A549 (cell line): ENCODE measurements around the gene ATXN7. TPM values are rescaled to one million over a fixed set of nuclear protein-coding genes. Genes with fewer than 3 reads are reported as not detected.

ENCODE experiments used
- ATAC-seq, 2 experiments: fragments of 200-7000 bp in 1 of 2; fragments of >200 bp in 1 of 2; cut with Nextera tagmentation in 1 of 2; cut with Tn5 transposase in 1 of 2; 3 replicates each; pipeline versions ENCODE4 v1.8.0 to v1.9.1; 2018 to 2020; ENCODE audit warnings: mild to moderate bottlenecking in 1 of 2, moderate library complexity in 1 of 2
- CTCF ChIA-PET: fragments of 300-600 bp; sonication (Branson Sonifier 250); formaldehyde crosslinking; extraction: SDS; loops from one replicate; lab custom pipeline; 2021; ENCODE audit warnings: antibody characterized with exemption, inconsistent platforms; lab: Yijun Ruan, JAX
- POLR2A ChIA-PET: fragments of 350-600 bp; formaldehyde crosslinking; extraction: SDS; loops from one replicate; lab custom pipeline; 2021; ENCODE audit warnings: antibody characterized with exemption, inconsistent platforms; lab: Yijun Ruan, JAX
- DNase-seq, 2 experiments: peaks; one replicate each; pipeline versions ENCODE4 v3.0.0 to v3.0.0-alpha.2; 2011 to 2016; ENCODE audit warnings: low read depth in 1 of 2, low spot score in 1 of 2
- FAIRE-seq: peaks from 2 replicates; lab custom pipeline; 2011; peaks lifted over from hg19 to GRCh38; lab: Jason Lieb, UNC
- H3K27ac ChIP-seq, 2 experiments: fragments of >200 bp; sonication (Bioruptor Twin); formaldehyde crosslinking; 3 replicates each; pipeline ENCODE4 v1.5.1; 2016 to 2017
- H3K4me1 ChIP-seq: fragments of >200 bp; sonication (Bioruptor Twin); formaldehyde crosslinking; 3 replicates; pipeline ENCODE4 v1.6.1; 2016
- H3K4me2 ChIP-seq: fragments of >200 bp; sonication (Bioruptor Twin); formaldehyde crosslinking; 3 replicates; pipeline ENCODE4 v1.6.1; 2016
- H3K4me3 ChIP-seq: fragments of >200 bp; sonication (Bioruptor Twin); formaldehyde crosslinking; 3 replicates; pipeline ENCODE4 v1.5.1; 2016
- H3K9me3 ChIP-seq: fragments of >200 bp; sonication (Bioruptor Twin); formaldehyde crosslinking; 3 replicates; pipeline ENCODE4 v1.6.1; 2016
- CBX2 ChIP-seq: fragments of 200-600 bp; sonication (generic); IDR thresholded peaks from 2 replicates; pipeline ENCODE4 v1.6.1; 2016; ENCODE audit warnings: low read depth, mild to moderate bottlenecking, borderline replicate concordance
- CBX8 ChIP-seq: fragments of 200-600 bp; sonication (generic); IDR thresholded peaks from 2 replicates; pipeline ENCODE4 v1.6.1; 2016
- CHD2 ChIP-seq: fragments of 150-350 bp; IDR thresholded peaks from 2 replicates; pipeline ENCODE4 v1.6.1; 2014; ENCODE audit warnings: low read length; ENCODE audit not compliant: partially characterized antibody
- EP300 ChIP-seq, 2 experiments: fragments of >200 bp; sonication (Bioruptor Twin); formaldehyde crosslinking; IDR thresholded peaks; 2 replicates in 1 of 2; 3 replicates in 1 of 2; pipeline ENCODE4 v1.6.1; 2016 to 2017
- FOSB ChIP-seq: fragments of 250-450 bp; sonication (Bioruptor Pico); IDR thresholded peaks from 2 replicates; pipeline ENCODE4 v1.5.0; 2020; ENCODE audit warnings: mild to moderate bottlenecking, moderate library complexity
- FOSL2 ChIP-seq, 2 experiments: fragments of 450-650 bp in 1 of 2; fragments of >200 bp in 1 of 2; sonication (Bioruptor Twin) in 1 of 2; formaldehyde crosslinking; IDR thresholded peaks; 2 replicates each; pipeline versions ENCODE4 v1.5.0 to v1.6.1; 2016 to 2020; ENCODE audit warnings: mild to moderate bottlenecking in 1 of 2, moderate library complexity in 1 of 2
- FOXS1 ChIP-seq: fragments of 250-450 bp; sonication (Bioruptor Pico); IDR thresholded peaks from 2 replicates; pipeline ENCODE4 v1.5.0; 2020; ENCODE audit warnings: mild to moderate bottlenecking, moderate library complexity
- HDAC2 ChIP-seq: fragments of 200-600 bp; sonication (generic); IDR thresholded peaks from 2 replicates; pipeline ENCODE4 v1.6.1; 2016
- HEYL ChIP-seq: fragments of 250-450 bp; sonication (Bioruptor Pico); IDR thresholded peaks from 2 replicates; pipeline ENCODE4 v1.8.0; 2021; ENCODE audit warnings: mild to moderate bottlenecking, moderate library complexity
- HOXA7 ChIP-seq: fragments of 250-450 bp; sonication (Bioruptor Pico); IDR thresholded peaks from 2 replicates; pipeline ENCODE4 v1.5.0; 2020; ENCODE audit warnings: mild to moderate bottlenecking, moderate library complexity
- MAZ ChIP-seq: fragments of 150-350 bp; IDR thresholded peaks from 2 replicates; pipeline ENCODE4 v1.6.1; 2014; ENCODE audit warnings: antibody characterized with exemption, low read depth, low read length, borderline replicate concordance
- NFE2L2 ChIP-seq: fragments of 150-350 bp; conservative IDR thresholded peaks from 2 replicates; pipeline ENCODE4 v1.6.1; 2014; ENCODE audit warnings: low read length
- NPAS2 ChIP-seq: fragments of 250-450 bp; sonication (Bioruptor Pico); IDR thresholded peaks from 2 replicates; pipeline ENCODE4 v1.8.0; 2022; ENCODE audit warnings: mild to moderate bottlenecking, moderate library complexity, borderline replicate concordance
- NR3C1 ChIP-seq: fragments of >200 bp; sonication (Bioruptor Twin); formaldehyde crosslinking; IDR thresholded peaks from 3 replicates; pipeline ENCODE4 v1.6.1; 2017
- PBX3 ChIP-seq: IDR thresholded peaks from 2 replicates; pipeline ENCODE4 v1.6.1; 2012
- PHF8 ChIP-seq: fragments of 200-600 bp; sonication (generic); IDR thresholded peaks from 2 replicates; pipeline ENCODE4 v1.6.1; 2016; ENCODE audit warnings: low read depth, mild to moderate bottlenecking, antibody characterized with exemption, moderate library complexity, borderline replicate concordance
- POLR2A ChIP-seq: IDR thresholded peaks from 2 replicates; pipeline ENCODE4 v1.6.1; 2012; ENCODE audit warnings: mild to moderate bottlenecking, low read length
- RAD21 ChIP-seq, 2 experiments: fragments of >200 bp in 1 of 2; sonication (Bioruptor Twin) in 1 of 2; formaldehyde crosslinking in 1 of 2; IDR thresholded peaks in 1 of 2; conservative IDR thresholded peaks in 1 of 2; 2 replicates in 1 of 2; 3 replicates in 1 of 2; pipeline ENCODE4 v1.6.1; 2012 to 2018; ENCODE audit warnings: inconsistent platforms in 1 of 2
- RCOR1 ChIP-seq: fragments of 150-350 bp; IDR thresholded peaks from 2 replicates; pipeline ENCODE4 v1.6.1; 2014; ENCODE audit warnings: antibody characterized with exemption, low read length, low read depth
- REST ChIP-seq: fragments of 200-600 bp; sonication (generic); IDR thresholded peaks from 2 replicates; pipeline ENCODE4 v1.6.1; 2016; ENCODE audit warnings: antibody characterized with exemption, mild to moderate bottlenecking, moderate library complexity
- SMC3 ChIP-seq: fragments of >200 bp; sonication (Bioruptor Twin); formaldehyde crosslinking; IDR thresholded peaks from 3 replicates; pipeline ENCODE4 v1.6.1; 2018; ENCODE audit warnings: inconsistent platforms
- TP53 ChIP-seq: fragments of 250-450 bp; sonication (Bioruptor Pico); IDR thresholded peaks from 2 replicates; pipeline ENCODE4 v1.5.0; 2021; ENCODE audit warnings: mild to moderate bottlenecking, moderate library complexity
- USF2 ChIP-seq: fragments of 450-650 bp; IDR thresholded peaks from 2 replicates; pipeline ENCODE4 v1.6.1; 2014; ENCODE audit warnings: antibody characterized with exemption
- ZFP36 ChIP-seq: fragments of 450-650 bp; IDR thresholded peaks from 2 replicates; pipeline ENCODE4 v1.6.1; 2014; ENCODE audit warnings: borderline replicate concordance; ENCODE audit not compliant: partially characterized antibody
- WGBS: methylation state at CpG from one replicate; pipeline ENCODE4 v1.1.6; 2017; ENCODE audit errors: missing lambda C conversion rate; 5-methylcytosine and 5-hydroxymethylcytosine counted together
- polyA plus RNA-seq, 4 experiments: library from polyadenylated mRNA; depleted of rRNA in 3 of 4; stranded (reverse); fragments of >200 nt; fragmentation: RNase III in 1 of 4; extraction: RNeasy Plus Mini Kit Qiagen cat#74134 plus additional on column Dnase treatment in 1 of 4; gene quantifications; 2 replicates in 3 of 4; 3 replicates in 1 of 4; pipeline ENCODE4 v1.2.3, GENCODE V29; 2011 to 2017
- TF ChIP-seq, protein P1 (sequence below): fragments of 250-450 bp; sonication (Bioruptor Pico); IDR thresholded peaks from 2 replicates; pipeline ENCODE4 v1.5.0; 2020; ENCODE audit warnings: low read depth, mild to moderate bottlenecking, moderate library complexity
- TF ChIP-seq, protein P2 (sequence below): fragments of 150-350 bp; IDR thresholded peaks from 2 replicates; pipeline ENCODE4 v1.6.1; 2014; ENCODE audit warnings: low read depth, mild to moderate bottlenecking, low read length
- TF ChIP-seq, protein P3 (sequence below): IDR thresholded peaks from 2 replicates; pipeline ENCODE4 v1.6.1; 2012

Gene ATXN7
- polyA plus RNA-seq, 2 of the 4 experiments (the other 2 are of a cell fraction): 5.4 to 7.3 TPM

- WGBS: 39% methylated on average over 5 of the region's 5 CpGs
- POLR2A ChIA-PET: interaction anchor here (0.6 kb wide), 1 partner anchor 428 kb away, joined by 3 read pairs; no protein-coding TSS in a partner anchor
- DNase-seq (peak in 1 of 2 experiments; percentile 35), FAIRE-seq (no peak), ATAC-seq (no peak)
- Histone ChIP-seq H3K27ac (peak overlapping the region; percentile 84 to 96), H3K4me1 (peaks cover 10% of the 10 kb centered on the region; the same call in 2 of the 3 replicates), H3K9me3 (no peaks in the 10 kb centered on the region)
- TF ChIP-seq CBX8: no peak
- no peak for TF ChIP-seq FOXS1
- TF ChIP-seq, protein P1, sequence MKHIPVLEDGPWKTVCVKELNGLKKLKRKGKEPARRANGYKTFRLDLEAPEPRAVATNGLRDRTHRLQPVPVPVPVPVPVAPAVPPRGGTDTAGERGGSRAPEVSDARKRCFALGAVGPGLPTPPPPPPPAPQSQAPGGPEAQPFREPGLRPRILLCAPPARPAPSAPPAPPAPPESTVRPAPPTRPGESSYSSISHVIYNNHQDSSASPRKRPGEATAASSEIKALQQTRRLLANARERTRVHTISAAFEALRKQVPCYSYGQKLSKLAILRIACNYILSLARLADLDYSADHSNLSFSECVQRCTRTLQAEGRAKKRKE (CRISPR knock-in tag): no peak
- no peak for TF ChIP-seq FOSB (CRISPR knock-in tag)
- no peak for TF ChIP-seq SMC3
- no peak for TF ChIP-seq CHD2
- no peak for TF ChIP-seq NPAS2 (CRISPR knock-in tag)
- TF ChIP-seq POLR2A: no peak
- no peak for TF ChIP-seq PHF8
- TF ChIP-seq, all 56 proteins: peak for 0
- Histone ChIP-seq H3K4me2 (peak overlapping the region; percentile 57), H3K4me3 (peak overlapping the region; percentile 92; the same call in 1 of the 3 replicates)
- CTCF ChIA-PET: interaction anchor here (0.6 to 3.3 kb wide), 27 partner anchors 9 to 461 kb away, joined by 3 to 15 read pairs (median 4); no protein-coding TSS in a partner anchor
Observed at GRCh38 chr3:64023861-64024223, 160.2 kb downstream of the ATXN7 start.

- Histone ChIP-seq H3K27ac (0 out of 6 replicates have a peak overlapping the region, but pooled peaks of 1 of the 2 experiments have one; percentile 2), H3K4me1 (peaks cover 15% of the 10 kb centered on the region)
- no peak for DNase-seq
- TF ChIP-seq FOXS1 (no peak), RCOR1 (no peak), HDAC2 (no peak), HEYL (CRISPR knock-in tag) (no peak), EP300 (IDR thresholded peaks at IDR 0.05) (no peak), MAZ (no peak), POLR2A (no peak), TP53 (CRISPR knock-in tag) (no peak), FOSL2 (IDR thresholded peaks at IDR 0.05) (no peak), FOSL2 (CRISPR knock-in tag; IDR thresholded peaks at IDR 0.05) (no peak), ZFP36 (no peak)
- TF ChIP-seq, all 56 proteins: peak for 0
- 90% methylated on average over 2 of the region's 2 CpGs for WGBS
- ChIA-PET CTCF (interaction anchor here (2.0 to 6.6 kb wide), 3 partner anchors 197 to 459 kb away, joined by 6 to 54 read pairs (median 13); no protein-coding TSS in a partner anchor), POLR2A (no interaction called here)
- H3K9me3 ChIP-seq: no peaks in the 10 kb centered on the region
- H3K4me2 ChIP-seq: no peak overlapping the region
- no peak overlapping the region for H3K4me3 ChIP-seq
- FAIRE-seq (no peak), ATAC-seq (no peak)
Observed at GRCh38 chr3:64026346-64026745, 162.7 kb downstream of the ATXN7 start.

DNA sequence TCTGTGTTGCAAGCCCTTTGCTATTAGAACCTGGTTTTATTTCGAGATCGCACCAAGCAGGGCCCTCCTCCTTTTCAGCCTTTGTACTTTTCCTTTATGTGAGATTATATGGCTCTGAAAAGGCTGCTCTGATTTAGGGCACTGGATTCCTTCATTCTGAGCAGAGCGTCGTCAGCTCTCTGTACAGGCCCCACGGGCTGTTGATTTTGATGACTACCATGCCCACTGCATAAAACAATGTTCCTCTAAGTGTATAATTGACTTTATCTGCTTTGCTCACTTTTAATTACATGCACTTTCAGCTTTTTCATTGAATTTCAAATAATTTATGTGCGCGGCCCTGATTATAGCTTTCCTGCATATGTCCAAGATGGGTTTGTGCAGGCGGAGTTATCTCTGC is 164.0 kb downstream of the ATXN7 start:
- H3K4me2 ChIP-seq: no peak overlapping the region
- no peak for FAIRE-seq
- POLR2A ChIA-PET: no interaction called here
- H3K4me3 ChIP-seq: no peak overlapping the region
- H3K4me1 ChIP-seq: peaks cover 15% of the 10 kb centered on the region
- WGBS: 85% methylated on average over 8 of the region's 8 CpGs
- no peak for DNase-seq
- ATAC-seq: no peak
- CTCF ChIA-PET: interaction anchor here (2.4 to 6.6 kb wide), 2 partner anchors 196 to 457 kb away, joined by 13 to 54 read pairs; no protein-coding TSS in a partner anchor
- no peaks in the 10 kb centered on the region for H3K9me3 ChIP-seq
- peak overlapping the region in 1 of 2 experiments; percentile 79; a peak in 3 of 6 replicates for H3K27ac ChIP-seq
- TF ChIP-seq RAD21 (conservative IDR thresholded peaks at IDR 0.05 in 1 of 2, IDR thresholded peaks at IDR 0.05 in 1 of 2) (no peak), POLR2A (no peak), HOXA7 (CRISPR knock-in tag) (no peak), NR3C1 (no peak), NFE2L2 (no peak), REST (no peak), PBX3 (no peak), CBX2 (no peak), FOSB (CRISPR knock-in tag) (no peak), USF2 (no peak)
- TF ChIP-seq, protein P2, sequence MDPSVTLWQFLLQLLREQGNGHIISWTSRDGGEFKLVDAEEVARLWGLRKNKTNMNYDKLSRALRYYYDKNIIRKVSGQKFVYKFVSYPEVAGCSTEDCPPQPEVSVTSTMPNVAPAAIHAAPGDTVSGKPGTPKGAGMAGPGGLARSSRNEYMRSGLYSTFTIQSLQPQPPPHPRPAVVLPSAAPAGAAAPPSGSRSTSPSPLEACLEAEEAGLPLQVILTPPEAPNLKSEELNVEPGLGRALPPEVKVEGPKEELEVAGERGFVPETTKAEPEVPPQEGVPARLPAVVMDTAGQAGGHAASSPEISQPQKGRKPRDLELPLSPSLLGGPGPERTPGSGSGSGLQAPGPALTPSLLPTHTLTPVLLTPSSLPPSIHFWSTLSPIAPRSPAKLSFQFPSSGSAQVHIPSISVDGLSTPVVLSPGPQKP: no peak
- TF ChIP-seq, protein P3, sequence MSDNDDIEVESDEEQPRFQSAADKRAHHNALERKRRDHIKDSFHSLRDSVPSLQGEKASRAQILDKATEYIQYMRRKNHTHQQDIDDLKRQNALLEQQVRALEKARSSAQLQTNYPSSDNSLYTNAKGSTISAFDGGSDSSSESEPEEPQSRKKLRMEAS: no peak
